SK-N-SH (cell line): ENCODE results near the gene COL15A1.

ENCODE experiments used
- CTCF ChIP-seq: fragments of 200-600 bp; sonication (generic); IDR thresholded peaks from 2 replicates; pipeline ENCODE4 v1.6.1; 2017; ENCODE audit warnings: antibody characterized with exemption, mild to moderate bottlenecking, moderate library complexity
- GABPA ChIP-seq: IDR thresholded peaks from 2 replicates; pipeline ENCODE4 v1.4.0; 2012; ENCODE audit warnings: low read depth, mild to moderate bottlenecking
- REST ChIP-seq: IDR thresholded peaks from 2 replicates; pipeline ENCODE4 v1.6.1; 2012; ENCODE audit warnings: mild to moderate bottlenecking, low read depth, low read length, moderate library complexity
- SIN3A ChIP-seq: IDR thresholded peaks from 2 replicates; pipeline ENCODE4 v1.6.1; 2012; ENCODE audit warnings: low read depth, mild to moderate bottlenecking, low read length, moderate library complexity, borderline replicate concordance
- TAF1 ChIP-seq: IDR thresholded peaks from 2 replicates; pipeline ENCODE4 v1.6.1; 2012; ENCODE audit warnings: low read depth, mild to moderate bottlenecking, low read length, moderate library complexity, borderline replicate concordance
- USF2 ChIP-seq: fragments of 150-350 bp; IDR thresholded peaks from 2 replicates; pipeline ENCODE4 v1.6.1; 2017; ENCODE audit warnings: antibody characterized with exemption, low read length, low read depth, borderline replicate concordance

- no peak for TF ChIP-seq TAF1
- TF ChIP-seq CTCF = no peak
- TF ChIP-seq SIN3A = no peak
- no peak for TF ChIP-seq REST
- TF ChIP-seq GABPA = no peak
- TF ChIP-seq USF2 = no peak
These were observed 1.7 kb upstream of the COL15A1 start for GRCh38 chr9:98941946-98942523.
